ENCODE data around the gene PSMG4. TPM values are rescaled to one million over a fixed set of nuclear protein-coding genes. Genes with fewer than 3 reads are reported as not detected.

PSMG4 gene
- total and polyA plus RNA-seq, 2 donors (not counting 3 experiments of a cell fraction or from before 2014, with no cell fraction given): 31.4 to 46.0 TPM

- dilution Hi-C loops (cut with MboI; ENCODE audit: extremely low pct_ligation_motif_present, low sequenced_read_pairs) (no loop called here), intact Hi-C loops (cut with micrococcal nuclease) (no loop called here)
- H3K4me2 ChIP-seq (ENCODE audit: insufficient read depth, low read length): no peak overlapping the region
- no peaks in the 10 kb centered on the region for H3K9me1 ChIP-seq (replicated peaks; ENCODE audit: control insufficient read depth, extremely low read depth, insufficient read depth, low read length)
- BruUV-seq (replicated peaks): no TSS peak
- no peaks in the 10 kb centered on the region for H3K27me3 ChIP-seq (ENCODE audit: control insufficient read depth in 2 of 2, insufficient read depth in 2 of 2, low read length in 2 of 2)
- no peak overlapping the region for H3K4me3 ChIP-seq (replicated peaks in 1 of 3; ENCODE audit: insufficient read depth in 1 of 3, low read depth in 1 of 3, low read length in 3 of 3)
- H2AFZ ChIP-seq (ENCODE audit: low read depth, low read length): no peak overlapping the region
- H3K9me3 ChIP-seq (replicated peaks; ENCODE audit: control insufficient read depth, insufficient read depth, low read length): no peaks in the 10 kb centered on the region
- no peaks in the 10 kb centered on the region for H3K79me2 ChIP-seq (ENCODE audit: control insufficient read depth, insufficient read depth, low read length)
- H4K20me1 ChIP-seq (replicated peaks; ENCODE audit: control insufficient read depth, extremely low read depth, insufficient read depth, low read length): no peaks in the 10 kb centered on the region
- no peaks in the 10 kb centered on the region for H3K36me3 ChIP-seq (ENCODE audit: control insufficient read depth in 2 of 2, extremely low read depth in 1 of 2, insufficient read depth in 2 of 2, low read length in 2 of 2)
- no peaks in the 10 kb centered on the region for H3K4me1 ChIP-seq (ENCODE audit: control insufficient read depth, extremely low read depth, insufficient read depth, low read length)
- no peak overlapping the region for H3K27ac ChIP-seq (ENCODE audit: insufficient read depth, low read depth, low read length)
- CTCF ChIA-PET: no interaction called here
- TF ChIP-seq POLR2A (IDR thresholded peaks at IDR 0.05; ENCODE audit: low read depth, low read length): no peak
- TF ChIP-seq MYC (IDR thresholded peaks at IDR 0.05; ENCODE audit: low read depth, low read length): no peak
- TF ChIP-seq EZH2 (IDR thresholded peaks at IDR 0.05; ENCODE audit: borderline replicate concordance, low read depth, low read length, severe bottlenecking): no peak
- TF ChIP-seq CTCF (IDR thresholded peaks at IDR 0.05; ENCODE audit: extremely low read depth in 1 of 2, insufficient read depth in 1 of 2, low read depth in 1 of 2, low read length in 2 of 2): no peak
- no peak for TF ChIP-seq GATA2 (IDR thresholded peaks at IDR 0.05; ENCODE audit: insufficient read depth, insufficient read length, low read depth, low read length)
- no peak for TF ChIP-seq MAX (IDR thresholded peaks at IDR 0.05; ENCODE audit: insufficient read depth, insufficient read length)
- no peak for TF ChIP-seq JUN (IDR thresholded peaks at IDR 0.05; ENCODE audit: borderline replicate concordance, insufficient read depth, insufficient read length, low read depth)
- no peak for TF ChIP-seq FOS (IDR thresholded peaks at IDR 0.05; ENCODE audit: borderline replicate concordance, insufficient read depth, low read length)
- no peak for TF ChIP-seq POLR2AphosphoS5 (IDR thresholded peaks at IDR 0.05; ENCODE audit: insufficient read depth, low read depth, low read length)
- FAIRE-seq (no peak), DNase-seq (ENCODE audit: low read depth, low spot score) (no peak)
- POLR2A ChIA-PET: no interaction called here
- H3K9ac ChIP-seq (replicated peaks; ENCODE audit: extremely low read depth, insufficient read depth, low read length): no peak overlapping the region
These were observed 42.8 kb downstream of the PSMG4 start for GRCh38 chr6:3301506-3301905.
